ENCODE measurements around the gene TIAM2. TPM values are rescaled to one million over a fixed set of nuclear protein-coding genes. Genes with fewer than 3 reads are reported as not detected.
"Not testable (repeated sequence)": the region's sequence is repeated elsewhere in the genome, so short reads cannot be mapped to it uniquely, and the experiment has no call there.

The TIAM2 gene
- 27.5 TPM for polyA plus RNA-seq (2012; ENCODE audit: missing spikeins)

DNA sequence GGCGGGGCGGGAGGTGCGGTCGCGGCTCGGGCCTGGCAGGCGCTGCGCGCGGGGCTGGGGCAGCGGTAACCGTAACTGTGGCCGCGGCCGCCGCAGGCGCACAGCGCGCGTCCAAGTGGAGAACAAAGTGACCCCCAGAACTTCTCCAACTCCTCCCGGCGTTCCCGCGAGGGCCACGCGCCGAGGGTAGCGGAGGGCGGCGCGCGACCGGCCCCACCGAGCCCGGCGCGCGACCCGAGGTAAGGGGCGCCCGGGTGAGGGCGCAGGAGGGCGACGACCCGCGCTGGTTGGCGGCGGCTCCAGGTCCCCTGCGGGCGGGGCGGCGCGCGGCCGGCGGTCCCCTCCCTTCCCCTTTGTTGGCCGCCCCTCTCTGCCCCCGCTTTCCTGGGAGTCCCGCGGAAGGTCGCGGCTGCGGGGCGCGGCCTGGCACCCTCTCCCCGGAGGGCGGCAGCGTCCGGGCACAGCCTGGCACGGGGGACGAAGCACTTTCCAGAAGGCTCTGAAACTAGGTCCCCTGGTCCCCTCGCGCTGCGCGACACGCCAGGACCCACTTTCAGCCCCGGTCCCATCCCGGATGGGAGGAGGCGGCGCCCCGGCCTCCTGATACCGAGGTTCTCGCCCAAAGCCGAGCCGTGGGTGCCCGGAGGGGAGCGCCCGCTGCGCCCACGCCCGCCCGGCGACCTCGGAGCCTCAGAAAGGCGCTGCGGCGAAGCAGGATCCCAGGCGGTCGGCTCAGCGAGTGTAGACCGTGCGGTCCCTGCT lies at the start of gene TIAM2:
TIAM2 (plus strand) TSS at position 62 of the 762 bp plus-strand sequence. CDS start 133,909 bp downstream, outside the sequence.
- TF ChIP-seq POLR2AphosphoS5 (IDR thresholded peaks at IDR 0.05; ENCODE audit: low read depth, low read length) (no peak), POLR2A (IDR thresholded peaks at IDR 0.05; ENCODE audit: low read depth, low read length) (no peak), TAF1 (IDR thresholded peaks at IDR 0.05; ENCODE audit: borderline replicate concordance, low read depth, low read length) (no peak)
- FAIRE-seq (no peak), DNase-seq (ENCODE audit: insufficient read length) (no peak)

DNA sequence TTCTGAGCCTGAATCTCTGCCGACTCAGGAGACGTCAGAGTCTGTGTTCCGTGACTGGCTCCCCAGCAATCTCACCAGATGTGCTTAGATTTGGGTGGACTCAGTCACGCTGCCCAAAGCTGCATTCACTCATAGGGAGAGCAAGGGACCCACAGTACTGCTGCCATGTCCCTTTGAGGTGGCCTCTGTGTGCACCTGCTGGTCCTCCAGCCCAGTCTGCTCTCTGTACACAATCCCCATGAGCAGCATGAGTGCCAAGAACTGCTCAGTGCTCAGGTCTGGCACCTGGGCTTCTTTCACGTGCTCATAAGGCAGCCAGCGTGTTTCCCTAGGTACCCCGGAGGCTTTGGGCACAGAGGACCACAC lies 44.2 kb upstream of the TIAM2 start:
- no peak for FAIRE-seq
- DNase-seq (ENCODE audit: insufficient read length) = no peak
- TF ChIP-seq POLR2AphosphoS5 (IDR thresholded peaks at IDR 0.05; ENCODE audit: low read depth, low read length) (no peak), POLR2A (IDR thresholded peaks at IDR 0.05; ENCODE audit: low read depth, low read length) (no peak), TAF1 (IDR thresholded peaks at IDR 0.05; ENCODE audit: borderline replicate concordance, low read depth, low read length) (no peak)

DNA sequence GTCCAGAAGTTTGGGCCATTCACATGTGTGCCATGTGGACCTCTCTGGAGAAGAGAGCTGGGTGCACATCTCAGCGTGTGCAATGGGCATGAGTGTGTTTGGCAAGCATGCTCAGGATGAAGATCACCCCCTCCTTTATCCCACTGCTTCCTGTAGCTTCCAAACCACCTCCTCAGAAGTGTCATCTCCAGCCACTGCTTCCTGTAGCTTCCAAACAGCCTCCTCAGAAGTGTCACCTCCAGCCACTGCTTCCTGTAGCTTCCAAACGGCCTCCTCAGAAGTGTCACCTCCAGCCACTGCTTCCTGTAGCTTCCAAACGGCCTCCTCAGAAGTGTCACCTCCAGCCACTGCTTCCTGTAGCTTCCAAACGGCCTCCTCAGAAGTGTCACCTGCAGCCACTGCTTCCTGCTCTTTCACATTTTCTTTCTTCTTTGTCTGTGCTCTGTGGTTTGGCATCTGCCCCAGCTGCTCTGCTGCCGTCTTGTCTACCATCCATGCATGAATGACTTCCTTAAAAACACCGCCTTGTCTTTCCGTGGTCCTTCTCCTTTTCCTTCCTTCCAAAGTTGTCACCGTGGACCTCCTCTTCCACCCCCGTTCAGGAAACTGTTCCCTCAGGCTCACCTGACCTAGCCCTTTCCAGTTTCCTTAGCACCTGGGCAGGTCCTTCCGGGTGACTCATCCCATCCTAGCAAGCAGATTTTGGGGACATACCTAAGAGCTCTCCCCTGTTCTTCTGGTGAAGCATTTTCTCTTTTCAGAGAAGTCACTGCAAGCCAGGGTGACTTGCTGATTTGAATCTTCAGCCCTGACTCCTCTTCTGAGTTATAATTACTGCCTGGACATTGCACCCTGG lies 43.5 kb upstream of the TIAM2 start:
- TF ChIP-seq POLR2A (IDR thresholded peaks at IDR 0.05; ENCODE audit: low read depth, low read length) (no peak), POLR2AphosphoS5 (IDR thresholded peaks at IDR 0.05; ENCODE audit: low read depth, low read length) (no peak), TAF1 (IDR thresholded peaks at IDR 0.05; ENCODE audit: borderline replicate concordance, low read depth, low read length) (no peak)
- DNase-seq (ENCODE audit: insufficient read length) = no peak
- FAIRE-seq = peak; percentile 9

DNA sequence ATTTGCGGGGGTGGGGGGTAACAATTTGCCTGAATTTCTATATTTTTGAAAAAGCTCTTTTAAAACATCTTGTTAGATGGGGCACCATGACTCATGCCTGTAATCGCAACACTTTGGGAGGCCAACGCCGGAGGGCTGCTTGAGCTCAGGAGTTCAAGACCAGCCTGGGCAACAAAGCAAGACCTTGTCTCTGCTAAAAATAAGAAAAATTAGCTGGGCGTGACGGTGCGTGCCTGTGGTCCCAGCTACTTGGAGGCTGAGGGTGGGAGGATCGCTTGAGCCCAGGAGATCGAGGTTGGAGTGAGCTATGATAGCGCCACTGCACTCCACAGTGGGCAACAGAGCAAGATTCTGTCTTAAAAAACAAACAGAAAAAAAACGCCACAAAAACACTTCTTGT lies 41.5 kb upstream of the TIAM2 start:
- DNase-seq (ENCODE audit: insufficient read length) = no peak
- no peak for FAIRE-seq
- no peak for TF ChIP-seq POLR2A (IDR thresholded peaks at IDR 0.05; ENCODE audit: low read depth, low read length)

DNA sequence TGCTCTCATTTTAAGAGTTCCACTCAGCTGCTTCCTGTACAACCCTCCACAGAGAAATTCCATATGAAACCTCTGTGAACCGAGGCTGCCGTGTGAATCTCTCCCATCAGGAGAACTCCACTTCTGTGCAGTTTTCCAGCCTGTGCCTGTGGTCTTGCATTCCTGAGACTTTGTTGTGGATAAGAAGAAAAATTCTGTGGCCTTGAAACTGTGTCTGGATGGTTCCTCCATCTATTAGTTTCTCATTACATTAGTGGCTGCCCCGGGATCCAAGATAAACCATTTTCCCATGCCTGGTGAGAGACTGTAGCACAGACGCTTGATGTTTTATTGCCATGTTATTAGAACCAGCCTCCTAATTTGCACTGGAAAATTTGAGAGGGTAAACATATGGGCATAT lies 40.8 kb upstream of the TIAM2 start:
- TF ChIP-seq POLR2AphosphoS5 (IDR thresholded peaks at IDR 0.05; ENCODE audit: low read depth, low read length) (no peak), TAF1 (IDR thresholded peaks at IDR 0.05; ENCODE audit: borderline replicate concordance, low read depth, low read length) (no peak), POLR2A (IDR thresholded peaks at IDR 0.05; ENCODE audit: low read depth, low read length) (no peak)
- DNase-seq (ENCODE audit: insufficient read length) (no peak), FAIRE-seq (no peak)

DNA sequence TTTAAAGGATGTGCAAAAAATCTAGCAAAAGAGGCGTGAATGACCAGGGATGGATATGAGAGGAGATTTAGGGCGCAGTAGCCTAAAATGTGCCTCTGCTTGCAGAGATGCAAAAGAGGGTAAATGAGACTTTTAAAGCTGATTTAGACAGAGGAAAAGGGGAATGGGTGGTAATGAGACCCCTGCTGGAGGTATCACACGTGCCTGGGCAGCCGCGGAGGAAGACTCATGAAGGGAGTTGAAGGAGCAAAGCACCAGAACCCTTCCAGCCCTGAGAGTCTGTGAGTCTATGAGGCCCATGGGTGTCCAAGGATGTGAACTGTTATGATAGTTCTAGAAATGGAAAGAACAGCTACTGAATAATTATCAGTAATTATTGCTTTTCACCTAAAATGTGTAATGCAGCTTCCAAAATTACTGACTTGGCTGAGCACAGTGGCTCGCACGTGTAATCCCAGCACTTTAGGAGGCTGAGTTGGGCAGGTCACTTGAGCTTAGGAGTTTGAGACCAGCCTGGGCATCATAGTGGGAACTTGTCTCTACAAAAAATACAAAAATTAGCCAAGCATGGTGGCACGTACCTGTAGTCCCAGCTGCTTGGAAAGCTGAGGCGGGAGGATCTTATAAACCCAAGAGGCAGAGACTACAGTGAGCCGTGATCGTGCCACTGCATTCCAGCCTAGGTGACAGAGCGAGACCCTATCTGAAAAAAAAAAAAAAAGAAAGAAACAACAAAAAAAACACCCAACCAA lies 38.2 kb upstream of the TIAM2 start:
- no peak for FAIRE-seq
- TF ChIP-seq POLR2AphosphoS5 (IDR thresholded peaks at IDR 0.05; ENCODE audit: low read depth, low read length) (no peak), POLR2A (IDR thresholded peaks at IDR 0.05; ENCODE audit: low read depth, low read length) (no peak), TAF1 (IDR thresholded peaks at IDR 0.05; ENCODE audit: borderline replicate concordance, low read depth, low read length) (no peak)
- no peak for DNase-seq (ENCODE audit: insufficient read length)

DNA sequence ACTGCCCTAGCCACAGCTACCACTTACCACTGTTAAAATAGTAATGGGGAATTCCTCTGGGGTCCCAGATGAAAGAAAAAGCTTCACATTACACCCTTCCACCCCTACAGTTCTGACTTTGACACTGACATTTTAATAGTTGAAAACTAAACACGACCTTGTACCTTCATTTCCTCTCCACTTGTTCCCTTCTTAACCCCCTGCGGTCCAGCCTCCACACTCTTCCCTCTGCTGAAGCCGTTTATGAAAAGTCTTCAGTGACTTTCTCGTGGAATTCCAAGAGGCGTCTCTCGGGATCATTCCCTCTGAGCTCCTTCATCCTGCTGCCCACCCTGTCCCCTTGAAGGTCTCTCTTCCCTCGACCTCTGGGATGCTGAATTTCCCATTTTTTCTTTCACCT lies 36.6 kb upstream of the TIAM2 start:
- no peak for DNase-seq (ENCODE audit: insufficient read length)
- TF ChIP-seq POLR2AphosphoS5 (IDR thresholded peaks at IDR 0.05; ENCODE audit: low read depth, low read length) (no peak), TAF1 (IDR thresholded peaks at IDR 0.05; ENCODE audit: borderline replicate concordance, low read depth, low read length) (no peak), POLR2A (IDR thresholded peaks at IDR 0.05; ENCODE audit: low read depth, low read length) (no peak)
- FAIRE-seq = no peak

DNA sequence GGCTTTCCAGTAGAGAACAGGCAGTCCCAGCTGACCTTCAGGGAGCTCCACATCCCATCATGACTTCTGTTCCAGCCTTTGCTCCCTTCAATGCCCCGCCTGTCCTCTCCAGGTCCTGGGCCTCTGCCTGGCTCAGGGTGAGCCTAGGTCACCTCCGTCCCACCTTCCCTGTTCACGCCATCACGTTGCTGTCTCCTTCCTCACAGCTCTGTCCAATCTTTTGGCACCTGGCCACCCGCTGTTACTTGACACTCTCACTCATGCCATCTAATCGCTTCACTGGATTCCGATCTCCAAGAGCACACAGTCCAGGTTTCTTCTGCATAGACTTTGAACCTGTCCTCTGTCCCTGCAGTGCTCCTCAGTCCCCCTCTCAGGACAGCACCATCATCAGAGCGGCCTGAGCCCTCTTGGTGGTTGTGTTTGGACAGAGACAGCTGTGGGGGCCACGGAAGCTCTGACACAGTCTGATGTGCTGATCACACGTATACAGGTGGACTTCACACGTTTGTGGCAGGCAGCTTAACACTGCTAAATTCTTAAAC lies 34.7 kb upstream of the TIAM2 start:
- no peak for DNase-seq (ENCODE audit: insufficient read length)
- no peak for FAIRE-seq
- TF ChIP-seq POLR2A (IDR thresholded peaks at IDR 0.05; ENCODE audit: low read depth, low read length) (no peak), POLR2AphosphoS5 (IDR thresholded peaks at IDR 0.05; ENCODE audit: low read depth, low read length) (no peak), TAF1 (IDR thresholded peaks at IDR 0.05; ENCODE audit: borderline replicate concordance, low read depth, low read length) (no peak)

DNA sequence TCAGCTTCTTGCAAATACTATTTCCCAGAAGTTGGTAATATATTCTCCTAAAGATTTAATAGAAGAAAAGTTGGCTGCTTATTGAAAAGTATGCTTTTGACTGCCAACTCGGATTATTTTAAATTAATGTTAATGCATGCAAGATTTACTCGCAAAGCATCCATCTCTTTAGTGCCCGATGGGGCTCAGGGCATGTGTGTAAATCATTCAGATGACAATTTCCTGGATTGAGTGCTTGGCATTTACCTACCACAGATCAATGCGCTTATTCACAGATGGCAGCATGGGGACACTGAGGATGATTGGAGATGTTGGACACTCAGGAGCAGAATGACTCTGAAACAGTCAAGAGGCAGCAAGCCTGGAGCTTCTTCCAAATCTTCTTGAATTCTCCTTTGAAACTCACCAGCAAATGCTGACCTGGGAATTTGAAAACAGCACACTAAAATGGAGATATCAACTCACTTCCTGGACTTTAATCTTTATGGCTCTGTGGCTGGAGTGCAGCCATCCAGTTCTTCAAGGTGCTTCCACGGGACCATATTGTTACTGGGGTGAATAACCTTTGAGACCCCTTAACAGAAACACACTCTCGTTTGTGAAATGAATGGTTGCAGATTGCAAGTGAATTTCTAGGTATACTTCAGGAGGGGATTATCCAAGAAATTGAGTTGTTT lies 34.1 kb upstream of the TIAM2 start:
- TF ChIP-seq POLR2AphosphoS5 (IDR thresholded peaks at IDR 0.05; ENCODE audit: low read depth, low read length) (no peak), POLR2A (IDR thresholded peaks at IDR 0.05; ENCODE audit: low read depth, low read length) (no peak), TAF1 (IDR thresholded peaks at IDR 0.05; ENCODE audit: borderline replicate concordance, low read depth, low read length) (no peak)
- no peak for FAIRE-seq
- DNase-seq (ENCODE audit: insufficient read length) = no peak

DNA sequence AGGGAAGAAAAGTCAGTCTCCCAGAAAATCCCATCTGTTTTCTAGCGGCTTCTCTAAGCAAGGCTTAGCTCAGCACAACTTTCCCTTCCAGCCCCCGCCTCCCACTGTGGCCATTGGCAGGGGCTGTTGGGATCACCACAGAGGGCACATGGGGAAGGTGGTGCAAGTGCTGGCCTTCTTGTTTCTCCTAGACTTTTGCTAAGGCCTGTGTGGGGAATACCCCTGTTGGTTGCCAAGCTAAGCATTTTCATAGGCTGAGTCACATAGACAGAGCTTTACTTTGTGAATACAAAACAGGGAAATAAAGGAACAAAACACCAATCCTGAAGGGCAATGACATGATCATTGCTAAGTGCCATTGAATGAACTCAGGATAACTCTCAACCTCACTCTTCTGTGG lies 32.4 kb upstream of the TIAM2 start:
- DNase-seq (ENCODE audit: insufficient read length) (no peak), FAIRE-seq (no peak)
- TF ChIP-seq POLR2AphosphoS5 (IDR thresholded peaks at IDR 0.05; ENCODE audit: low read depth, low read length) (no peak), POLR2A (IDR thresholded peaks at IDR 0.05; ENCODE audit: low read depth, low read length) (no peak), TAF1 (IDR thresholded peaks at IDR 0.05; ENCODE audit: borderline replicate concordance, low read depth, low read length) (no peak)

DNA sequence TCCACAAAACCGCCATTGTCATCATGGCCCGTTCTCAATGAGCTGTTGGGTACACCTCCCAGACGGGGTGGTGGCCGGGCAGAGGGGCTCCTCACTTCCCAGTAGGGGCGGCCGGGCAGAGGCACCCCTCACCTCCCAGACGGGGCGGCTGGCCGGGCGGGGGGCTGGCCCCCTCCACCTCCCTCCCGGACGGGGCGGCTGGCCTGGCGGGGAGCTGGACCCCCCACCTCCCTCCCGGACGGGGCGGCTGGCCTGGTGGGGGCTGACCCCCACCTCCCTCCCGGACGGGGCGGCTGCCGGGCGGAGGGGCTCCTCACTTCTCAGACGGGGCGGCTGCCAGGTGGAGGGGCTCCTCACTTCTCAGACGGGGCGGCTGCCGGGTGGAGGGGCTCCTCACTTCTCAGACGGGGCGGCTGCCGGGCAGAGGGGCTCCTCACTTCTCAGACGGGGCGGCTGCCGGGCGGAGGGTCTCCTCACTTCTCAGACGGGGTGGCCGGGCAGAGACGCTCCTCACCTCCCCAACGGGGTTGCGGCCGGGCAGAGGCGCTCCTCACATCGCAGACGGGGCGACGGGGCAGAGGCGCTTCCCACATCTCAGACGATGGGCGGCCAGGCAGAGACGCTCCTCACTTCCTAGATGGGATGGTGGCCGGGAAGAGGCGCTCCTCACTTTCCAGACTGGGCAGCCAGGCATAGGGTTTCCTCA lies 28.9 kb upstream of the TIAM2 start:
- DNase-seq (ENCODE audit: insufficient read length); FAIRE-seq: not testable (repeated sequence)

Data from GM12892 (cell line).